CD14-positive monocyte (primary cell): Measurements from ENCODE around the gene PPIE. TPM values are rescaled to one million over a fixed set of nuclear protein-coding genes. Genes with fewer than 3 reads are reported as not detected.

ENCODE experiments used
- DNase-seq, 3 donors: peaks; one replicate each; pipeline ENCODE4 v3.0.0-alpha.2; 2011 to 2022
- H2AFZ ChIP-seq: 2 replicates; pipeline ENCODE4 v1.6.0; 2012; ENCODE audit warnings: mild to moderate bottlenecking, low read depth, low read length, inconsistent platforms; ENCODE audit not compliant: insufficient read depth, poor library complexity, severe bottlenecking
- H3K27ac ChIP-seq, 2 donors: 1 replicate in 1 of 2; 2 replicates in 1 of 2; pipeline ENCODE4 v1.5.1; 2012 to 2013; ENCODE audit warnings: low read length in 2 of 2, control low read depth in 1 of 2, inconsistent platforms in 1 of 2, low read depth in 1 of 2, mild to moderate bottlenecking in 1 of 2
- H3K27me3 ChIP-seq, 2 donors: one replicate each; pipeline versions ENCODE4 v1.6.0 to v1.6.1; 2011 to 2013; ENCODE audit warnings: low read length in 2 of 2; ENCODE audit not compliant: control insufficient read depth in 2 of 2, insufficient read depth in 2 of 2
- H3K36me3 ChIP-seq, 2 donors: replicated peaks in 1 of 2; 1 replicate in 1 of 2; 2 replicates in 1 of 2; pipeline versions ENCODE4 v1.5.1 to v1.6.1; 2012 to 2013; ENCODE audit warnings: low read length in 2 of 2, control low read depth in 1 of 2, inconsistent platforms in 1 of 2, mild to moderate bottlenecking in 1 of 2; ENCODE audit not compliant: insufficient read depth in 2 of 2, control insufficient read depth in 1 of 2
- H3K4me1 ChIP-seq, 2 donors: 1 replicate in 1 of 2; 2 replicates in 1 of 2; pipeline versions ENCODE4 v1.5.1 to v1.6.1; 2012 to 2013; ENCODE audit warnings: low read length in 2 of 2, control low read depth in 1 of 2, inconsistent platforms in 1 of 2, mild to moderate bottlenecking in 1 of 2, moderate library complexity in 1 of 2; ENCODE audit not compliant: insufficient read depth in 2 of 2, control insufficient read depth in 1 of 2
- H3K4me2 ChIP-seq: replicated peaks from 2 replicates; pipeline ENCODE3; 2012; ENCODE audit warnings: low read length, moderate library complexity, mild to moderate bottlenecking; ENCODE audit not compliant: poor library complexity, severe bottlenecking; ENCODE audit errors: extremely low read depth
- H3K4me3 ChIP-seq, 3 experiments: fragments of 200-600 bp in 1 of 3; sonication (generic) in 1 of 3; replicated peaks in 1 of 3; 1 replicate in 2 of 3; 2 replicates in 1 of 3; pipeline ENCODE4 v1.5.1; 2011 to 2013; ENCODE audit warnings: low read length in 3 of 3, mild to moderate bottlenecking in 3 of 3, control low read depth in 2 of 3, low read depth in 2 of 3, inconsistent platforms in 1 of 3, moderate library complexity in 1 of 3
- H3K79me2 ChIP-seq: 2 replicates; pipeline ENCODE4 v1.6.0; 2012; ENCODE audit warnings: mild to moderate bottlenecking, control low read depth, inconsistent platforms, low read length, moderate library complexity; ENCODE audit not compliant: insufficient read depth
- H3K9ac ChIP-seq: 2 replicates; pipeline ENCODE4 v1.6.0; 2017; ENCODE audit warnings: low read length, mild to moderate bottlenecking; ENCODE audit not compliant: insufficient read depth, poor library complexity, severe bottlenecking
- H3K9me3 ChIP-seq, 2 donors: replicated peaks in 1 of 2; 1 replicate in 1 of 2; 2 replicates in 1 of 2; pipeline versions ENCODE4 v1.5.1 to v1.6.1; 2012 to 2013; ENCODE audit warnings: low read length in 2 of 2, control low read depth in 1 of 2; ENCODE audit not compliant: control insufficient read depth in 1 of 2, insufficient read depth in 1 of 2
- H4K20me1 ChIP-seq: 2 replicates; pipeline ENCODE4 v1.6.0; 2012; ENCODE audit warnings: mild to moderate bottlenecking, low read length, control low read depth, moderate library complexity; ENCODE audit not compliant: insufficient read depth
- H3K27ac Mint-ChIP-seq, 7 donors: one replicate each; pipeline ENCODE4 v1.8.0; 2020; ENCODE audit warnings: mild to moderate bottlenecking in 7 of 7, mixed read lengths in 7 of 7, moderate library complexity in 6 of 7, inconsistent platforms in 2 of 7
- H3K27me3 Mint-ChIP-seq, 3 donors: one replicate each; pipeline ENCODE4 v1.8.0; 2021 to 2022; ENCODE audit warnings: low read depth in 3 of 3, mild to moderate bottlenecking in 3 of 3, mixed read lengths in 3 of 3, moderate library complexity in 3 of 3, inconsistent platforms in 1 of 3
- H3K36me3 Mint-ChIP-seq, 2 donors: one replicate each; pipeline ENCODE4 v1.8.0; 2020; ENCODE audit warnings: mixed read lengths in 2 of 2, inconsistent platforms in 1 of 2, mild to moderate bottlenecking in 1 of 2
- H3K4me1 Mint-ChIP-seq: one replicate; pipeline ENCODE4 v1.8.0; 2020; ENCODE audit warnings: mild to moderate bottlenecking, mixed read lengths
- H3K4me3 Mint-ChIP-seq, 2 donors: one replicate each; pipeline ENCODE4 v1.8.0; 2020; ENCODE audit warnings: mild to moderate bottlenecking in 2 of 2, mixed read lengths in 2 of 2, moderate library complexity in 1 of 2
- H3K9me3 Mint-ChIP-seq, 7 donors: one replicate each; pipeline ENCODE4 v1.8.0; 2020 to 2022; ENCODE audit warnings: mixed read lengths in 7 of 7, mild to moderate bottlenecking in 6 of 7, moderate library complexity in 6 of 7, inconsistent platforms in 2 of 7
- WGBS: methylation state at CpG from one replicate; pipeline ENCODE4 v1.1.5; 2013; ENCODE audit warnings: missing lambda C conversion rate; ENCODE audit not compliant: insufficient coverage; 5-methylcytosine and 5-hydroxymethylcytosine counted together
- intact Hi-C, 2 donors: fragments of 100-400 bp; cut with micrococcal nuclease; formaldehyde crosslinking; loops; one replicate each; pipeline versions ENCODE4 v1.15.0 to v1.15.1; 2023
- polyA plus RNA-seq, 3 donors: library from polyadenylated mRNA; depleted of rRNA in 1 of 3; unstranded in 2 of 3; stranded (reverse) in 1 of 3; fragments of 300-500 nt in 2 of 3; fragments of >200 nt in 1 of 3; fragmentation: Illumina TruSeq in 2 of 3; gene quantifications; 1 replicate in 2 of 3; 2 replicates in 1 of 3; pipeline ENCODE4 v1.2.3, GENCODE V29; 2012 to 2021
- TF ChIP-seq, protein P1 (sequence below): fragments of 200-600 bp; IDR thresholded peaks from one replicate; pipeline ENCODE4 v1.8.0; 2022; ENCODE audit warnings: antibody characterized with exemption, mild to moderate bottlenecking

Gene PPIE
- polyA plus RNA-seq, 3 donors: 48.8 to 55.9 (median 48.9) TPM

DNA sequence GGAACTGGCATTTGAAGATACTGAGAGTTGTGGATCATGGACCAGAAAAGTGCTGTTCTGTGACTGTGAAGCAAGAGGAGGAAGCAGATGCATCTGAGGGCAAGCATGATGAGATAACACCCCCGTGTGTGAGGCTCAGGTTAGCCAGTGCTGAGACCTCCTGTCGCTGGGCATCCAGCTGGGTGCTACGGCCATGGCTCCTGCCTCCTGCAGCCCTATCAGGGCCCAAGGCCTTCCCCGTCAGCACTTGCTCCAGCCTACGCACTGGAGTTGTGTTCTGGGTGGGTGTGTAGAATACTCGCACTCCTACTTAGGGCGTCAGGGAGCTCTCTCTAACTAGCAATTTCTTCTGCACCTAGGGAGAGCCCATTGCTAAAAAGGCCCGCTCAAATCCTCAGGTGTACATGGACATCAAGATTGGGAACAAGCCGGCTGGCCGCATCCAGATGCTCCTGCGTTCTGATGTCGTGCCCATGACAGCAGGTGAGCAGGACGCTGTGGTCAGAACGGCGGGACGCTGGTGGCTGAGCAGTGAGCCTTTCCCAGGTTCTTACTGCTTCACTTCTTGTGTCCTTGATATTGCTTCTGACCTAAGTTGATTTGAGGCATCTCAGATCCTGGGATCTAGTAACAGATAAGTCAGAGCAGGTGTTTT, 6.5 kb downstream of the PPIE start:
- peaks cover 2% of the 10 kb centered on the region for H3K4me1 Mint-ChIP-seq
- TF ChIP-seq, protein P1, sequence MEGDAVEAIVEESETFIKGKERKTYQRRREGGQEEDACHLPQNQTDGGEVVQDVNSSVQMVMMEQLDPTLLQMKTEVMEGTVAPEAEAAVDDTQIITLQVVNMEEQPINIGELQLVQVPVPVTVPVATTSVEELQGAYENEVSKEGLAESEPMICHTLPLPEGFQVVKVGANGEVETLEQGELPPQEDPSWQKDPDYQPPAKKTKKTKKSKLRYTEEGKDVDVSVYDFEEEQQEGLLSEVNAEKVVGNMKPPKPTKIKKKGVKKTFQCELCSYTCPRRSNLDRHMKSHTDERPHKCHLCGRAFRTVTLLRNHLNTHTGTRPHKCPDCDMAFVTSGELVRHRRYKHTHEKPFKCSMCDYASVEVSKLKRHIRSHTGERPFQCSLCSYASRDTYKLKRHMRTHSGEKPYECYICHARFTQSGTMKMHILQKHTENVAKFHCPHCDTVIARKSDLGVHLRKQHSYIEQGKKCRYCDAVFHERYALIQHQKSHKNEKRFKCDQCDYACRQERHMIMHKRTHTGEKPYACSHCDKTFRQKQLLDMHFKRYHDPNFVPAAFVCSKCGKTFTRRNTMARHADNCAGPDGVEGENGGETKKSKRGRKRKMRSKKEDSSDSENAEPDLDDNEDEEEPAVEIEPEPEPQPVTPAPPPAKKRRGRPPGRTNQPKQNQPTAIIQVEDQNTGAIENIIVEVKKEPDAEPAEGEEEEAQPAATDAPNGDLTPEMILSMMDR: no peak
- no peaks in the 10 kb centered on the region for H4K20me1 ChIP-seq
- H3K27ac ChIP-seq: no peak overlapping the region
- H3K36me3 Mint-ChIP-seq: peaks cover 84 to 88% of the 10 kb centered on the region in 2 donors
- no peaks in the 10 kb centered on the region for H3K9me3 ChIP-seq
- no peak overlapping the region for H3K4me2 ChIP-seq
- intact Hi-C loops: no loop called here
- H3K9me3 Mint-ChIP-seq: no peaks in the 10 kb centered on the region
- peak overlapping the region in 1 of 7 donors; percentile 24 for H3K27ac Mint-ChIP-seq
- H2AFZ ChIP-seq: no peak overlapping the region
- 97% methylated on average over 10 of the region's 16 CpGs for WGBS
- no peaks in the 10 kb centered on the region for H3K27me3 Mint-ChIP-seq
- H3K4me1 ChIP-seq: no peaks in the 10 kb centered on the region
- no peak overlapping the region for H3K4me3 Mint-ChIP-seq
- H3K4me3 ChIP-seq: no peak overlapping the region
- DNase-seq: no peak
- no peak overlapping the region for H3K9ac ChIP-seq
- peaks cover 91 to 98% of the 10 kb centered on the region in 2 donors for H3K36me3 ChIP-seq
- no peaks in the 10 kb centered on the region for H3K79me2 ChIP-seq
- no peaks in the 10 kb centered on the region for H3K27me3 ChIP-seq

GRCh38 chr1:39751595-39751994, 12.9 kb downstream of the PPIE start:
- no peaks in the 10 kb centered on the region for H4K20me1 ChIP-seq
- H3K27ac Mint-ChIP-seq: peak overlapping the region in 1 of 7 donors; percentile 53
- H3K36me3 Mint-ChIP-seq: peaks cover 89 to 96% of the 10 kb centered on the region in 2 donors

More at GRCh38 chr1:39751595-39751994, 12.9 kb downstream of the PPIE start:
- Mint-ChIP-seq H3K9me3 (no peaks in the 10 kb centered on the region), H3K27me3 (no peaks in the 10 kb centered on the region), H3K4me3 (no peak overlapping the region), H3K4me1 (no peaks in the 10 kb centered on the region)
- H3K4me3 ChIP-seq: no peak overlapping the region
- H3K9ac ChIP-seq: no peak overlapping the region
- peaks cover 97 to 99% of the 10 kb centered on the region in 2 donors for H3K36me3 ChIP-seq
- no peaks in the 10 kb centered on the region for H3K4me1 ChIP-seq
- intact Hi-C loops: no loop called here
- H3K9me3 ChIP-seq: no peaks in the 10 kb centered on the region
- no peak overlapping the region for H2AFZ ChIP-seq
- H3K79me2 ChIP-seq: no peaks in the 10 kb centered on the region
- no peaks in the 10 kb centered on the region for H3K27me3 ChIP-seq
- H3K27ac ChIP-seq: no peak overlapping the region
- DNase-seq: no peak
- no peak overlapping the region for H3K4me2 ChIP-seq
- no CpG with 5 or more reads among the region's 7 CpGs for WGBS
- TF ChIP-seq, protein P1: no peak
